HepG2 (cell line): ENCODE data around the gene RARG. TPM values are rescaled to one million over a fixed set of nuclear protein-coding genes. Genes with fewer than 3 reads are reported as not detected.

Experiments
- ATRX ChIP-seq: sonication (generic); formaldehyde crosslinking; IDR thresholded peaks from 2 replicates; pipeline ENCODE4 v1.4.0; 2020; ENCODE audit warnings: missing genetic modification reagents, borderline replicate concordance
- FOSL1 ChIP-seq: sonication (generic); formaldehyde crosslinking; IDR thresholded peaks from 2 replicates; pipeline ENCODE4 v1.9.0; 2021; ENCODE audit warnings: missing genetic modification reagents, borderline replicate concordance
- HDAC1 ChIP-seq: sonication (generic); formaldehyde crosslinking; IDR thresholded peaks from 2 replicates; pipeline ENCODE4 v1.5.1; 2020; ENCODE audit warnings: mild to moderate bottlenecking, missing genetic modification reagents
- HHEX ChIP-seq: IDR thresholded peaks from 2 replicates; pipeline ENCODE4 v1.6.1; 2016; ENCODE audit warnings: control low read depth
- HNF4A ChIP-seq: sonication (generic); formaldehyde crosslinking; IDR thresholded peaks from 2 replicates; pipeline ENCODE4 v1.4.0; 2020; ENCODE audit warnings: missing genetic modification reagents
- KDM3A ChIP-seq: IDR thresholded peaks from 2 replicates; pipeline ENCODE4 v1.6.1; 2018; ENCODE audit warnings: low read depth, missing compliant biosample characterization
- MED1 ChIP-seq: sonication (generic); formaldehyde crosslinking; IDR thresholded peaks from 2 replicates; pipeline ENCODE4 v1.4.0; 2020; ENCODE audit warnings: missing genetic modification reagents
- NBN ChIP-seq: fragments of 450-650 bp; conservative IDR thresholded peaks from 2 replicates; pipeline ENCODE4 v1.6.1; 2017
- NRL ChIP-seq: sonication (generic); formaldehyde crosslinking; IDR thresholded peaks from 2 replicates; pipeline ENCODE4 v1.5.0; 2020; ENCODE audit warnings: missing genetic modification reagents, mild to moderate bottlenecking, moderate library complexity, borderline replicate concordance
- RFX3 ChIP-seq: IDR thresholded peaks from 2 replicates; pipeline ENCODE4 v1.6.1; 2016; ENCODE audit warnings: missing biosample characterization, missing genetic modification reagents
- SIN3B ChIP-seq: fragments of 150-350 bp; IDR thresholded peaks from 2 replicates; pipeline ENCODE4 v1.6.1; 2014; ENCODE audit warnings: low read length
- TAF1 ChIP-seq: sonication (generic); formaldehyde crosslinking; IDR thresholded peaks from 2 replicates; pipeline ENCODE4 v1.4.0; 2020; ENCODE audit warnings: missing genetic modification reagents
- TBL1XR1 ChIP-seq: fragments of 150-350 bp; IDR thresholded peaks from 2 replicates; pipeline ENCODE4 v1.6.1; 2014; ENCODE audit warnings: borderline replicate concordance, low read length; ENCODE audit not compliant: partially characterized antibody
- TOE1 ChIP-seq: sonication (generic); formaldehyde crosslinking; IDR thresholded peaks from 2 replicates; pipeline ENCODE4 v1.4.0; 2020; ENCODE audit warnings: mild to moderate bottlenecking, missing genetic modification reagents
- ZBTB8A ChIP-seq: sonication (generic); formaldehyde crosslinking; IDR thresholded peaks from 2 replicates; pipeline ENCODE4 v1.4.0; 2020; ENCODE audit warnings: mild to moderate bottlenecking, low read depth, missing genetic modification reagents, borderline replicate concordance
- ZFP36L1 ChIP-seq: sonication (generic); formaldehyde crosslinking; IDR thresholded peaks from 2 replicates; pipeline ENCODE4 v1.8.0; 2022; ENCODE audit warnings: mild to moderate bottlenecking, missing genetic modification reagents, moderate library complexity
- ZFP90 ChIP-seq: sonication (generic); formaldehyde crosslinking; IDR thresholded peaks from 2 replicates; pipeline ENCODE4 v1.8.0; 2022; ENCODE audit warnings: missing genetic modification reagents, mild to moderate bottlenecking, inconsistent platforms, borderline replicate concordance
- ZNF354B ChIP-seq: sonication (generic); formaldehyde crosslinking; IDR thresholded peaks from 2 replicates; pipeline ENCODE4 v1.8.0; 2022; ENCODE audit warnings: mild to moderate bottlenecking, missing genetic modification reagents
- ZNF577 ChIP-seq: sonication (generic); formaldehyde crosslinking; IDR thresholded peaks from 2 replicates; pipeline ENCODE4 v1.4.0; 2020; ENCODE audit warnings: mild to moderate bottlenecking, low read depth, missing genetic modification reagents, borderline replicate concordance
- ZNF615 ChIP-seq: sonication (generic); formaldehyde crosslinking; IDR thresholded peaks from 2 replicates; pipeline ENCODE4 v1.5.0; 2020; ENCODE audit warnings: mild to moderate bottlenecking, missing genetic modification reagents, borderline replicate concordance
- polyA plus RNA-seq, 8 experiments: library from polyadenylated mRNA; depleted of rRNA in 3 of 8; stranded (reverse) in 7 of 8; unstranded in 1 of 8; fragments of >200 nt; fragmentation: Illumina TruSeq in 4 of 8; extraction: Trizol in 4 of 8; gene quantifications; 2 replicates each; pipeline versions ENCODE4 v1.2.1 to v1.2.3, GENCODE V29; 2011 to 2016; ENCODE audit warnings: low read depth in 4 of 8, missing spikeins in 1 of 8, mixed read lengths in 1 of 8; ENCODE audit not compliant: insufficient read depth in 1 of 8
- total RNA-seq, 5 experiments: library from RNA; depleted of rRNA; stranded (reverse); fragments of >200 nt; fragmentation: Illumina TruSeq; extraction: Trizol; gene quantifications; 2 replicates each; pipeline ENCODE4 v1.2.3, GENCODE V29; 2016; ENCODE audit warnings: low read depth in 1 of 5
- TF ChIP-seq, protein P1 (sequence below): IDR thresholded peaks from 2 replicates; pipeline ENCODE4 v1.4.0; 2020; ENCODE audit warnings: mild to moderate bottlenecking, missing genetic modification reagents
- TF ChIP-seq, protein P2 (sequence below): sonication (generic); formaldehyde crosslinking; IDR thresholded peaks from 2 replicates; pipeline ENCODE4 v1.8.1; 2022; ENCODE audit warnings: low read depth, mild to moderate bottlenecking, missing genetic modification reagents
- TF ChIP-seq, protein P3 (sequence below): sonication (generic); formaldehyde crosslinking; IDR thresholded peaks from 2 replicates; pipeline ENCODE4 v1.4.0; 2020; ENCODE audit warnings: missing genetic modification reagents

Gene RARG
- total and polyA plus RNA-seq, 2 of the 13 experiments (the other 11 are each of a cell fraction or from before 2014, with no cell fraction given): 0.77 to 1.5 TPM

DNA sequence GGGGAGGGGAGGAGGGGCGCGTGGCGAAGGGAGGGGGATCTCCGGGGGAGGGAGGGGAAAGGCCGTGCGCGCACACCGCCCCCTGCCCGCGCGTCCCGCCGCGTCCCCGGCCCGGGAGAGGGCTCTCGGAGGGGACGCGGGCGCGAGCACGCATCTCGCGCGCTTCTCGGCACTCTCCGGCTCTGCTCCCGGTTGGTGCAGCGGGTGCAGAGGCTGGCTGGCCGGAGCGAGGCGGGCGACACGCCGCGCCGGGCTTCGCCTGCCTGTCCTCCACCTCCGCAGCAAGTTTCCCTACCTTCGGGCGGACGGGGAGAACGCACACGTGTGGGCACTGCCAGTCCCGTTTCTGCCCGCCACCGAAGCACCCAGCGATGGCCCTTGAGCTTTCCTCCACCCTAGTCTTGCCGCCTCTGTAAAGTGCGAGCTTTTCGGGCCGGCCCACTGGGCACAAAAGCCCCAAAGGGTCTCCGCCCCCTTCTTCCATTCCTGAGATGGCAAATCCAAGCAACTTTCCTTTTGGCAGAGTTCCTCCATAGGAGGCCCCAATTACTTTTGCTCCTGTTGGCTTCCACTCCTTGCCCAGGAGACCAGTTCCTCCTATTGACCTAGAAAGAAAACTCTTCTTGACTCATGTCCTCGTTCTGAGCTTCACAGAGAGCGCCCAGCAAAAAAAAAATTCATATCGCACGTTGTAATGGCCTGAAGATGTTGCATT, 50.9 kb downstream of the RARG start (continued):
- TF ChIP-seq NBN (no peak), HNF4A (CRISPR knock-in tag) (no peak), HDAC1 (CRISPR knock-in tag) (peak; percentile 39), ZNF354B (CRISPR knock-in tag) (no peak), MED1 (CRISPR knock-in tag) (no peak), ZNF615 (CRISPR knock-in tag) (no peak), ZBTB8A (CRISPR knock-in tag) (no peak), TAF1 (CRISPR knock-in tag) (no peak), ZFP90 (CRISPR knock-in tag) (no peak), ZNF577 (no peak), SIN3B (no peak), ZFP36L1 (CRISPR knock-in tag) (0 out of 2 replicates have a peak, but pooled peaks have one; percentile 4), RFX3 (CRISPR knock-in tag) (no peak), HHEX (CRISPR knock-in tag) (no peak), ATRX (CRISPR knock-in tag) (no peak), KDM3A (CRISPR knock-in tag) (no peak), NRL (CRISPR knock-in tag) (no peak), TOE1 (CRISPR knock-in tag) (no peak), FOSL1 (CRISPR knock-in tag) (no peak), TBL1XR1 (no peak)
- TF ChIP-seq, protein P1, sequence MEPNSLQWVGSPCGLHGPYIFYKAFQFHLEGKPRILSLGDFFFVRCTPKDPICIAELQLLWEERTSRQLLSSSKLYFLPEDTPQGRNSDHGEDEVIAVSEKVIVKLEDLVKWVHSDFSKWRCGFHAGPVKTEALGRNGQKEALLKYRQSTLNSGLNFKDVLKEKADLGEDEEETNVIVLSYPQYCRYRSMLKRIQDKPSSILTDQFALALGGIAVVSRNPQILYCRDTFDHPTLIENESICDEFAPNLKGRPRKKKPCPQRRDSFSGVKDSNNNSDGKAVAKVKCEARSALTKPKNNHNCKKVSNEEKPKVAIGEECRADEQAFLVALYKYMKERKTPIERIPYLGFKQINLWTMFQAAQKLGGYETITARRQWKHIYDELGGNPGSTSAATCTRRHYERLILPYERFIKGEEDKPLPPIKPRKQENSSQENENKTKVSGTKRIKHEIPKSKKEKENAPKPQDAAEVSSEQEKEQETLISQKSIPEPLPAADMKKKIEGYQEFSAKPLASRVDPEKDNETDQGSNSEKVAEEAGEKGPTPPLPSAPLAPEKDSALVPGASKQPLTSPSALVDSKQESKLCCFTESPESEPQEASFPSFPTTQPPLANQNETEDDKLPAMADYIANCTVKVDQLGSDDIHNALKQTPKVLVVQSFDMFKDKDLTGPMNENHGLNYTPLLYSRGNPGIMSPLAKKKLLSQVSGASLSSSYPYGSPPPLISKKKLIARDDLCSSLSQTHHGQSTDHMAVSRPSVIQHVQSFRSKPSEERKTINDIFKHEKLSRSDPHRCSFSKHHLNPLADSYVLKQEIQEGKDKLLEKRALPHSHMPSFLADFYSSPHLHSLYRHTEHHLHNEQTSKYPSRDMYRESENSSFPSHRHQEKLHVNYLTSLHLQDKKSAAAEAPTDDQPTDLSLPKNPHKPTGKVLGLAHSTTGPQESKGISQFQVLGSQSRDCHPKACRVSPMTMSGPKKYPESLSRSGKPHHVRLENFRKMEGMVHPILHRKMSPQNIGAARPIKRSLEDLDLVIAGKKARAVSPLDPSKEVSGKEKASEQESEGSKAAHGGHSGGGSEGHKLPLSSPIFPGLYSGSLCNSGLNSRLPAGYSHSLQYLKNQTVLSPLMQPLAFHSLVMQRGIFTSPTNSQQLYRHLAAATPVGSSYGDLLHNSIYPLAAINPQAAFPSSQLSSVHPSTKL: 0 out of 2 replicates have a peak, but pooled peaks have one; percentile 3
- TF ChIP-seq, protein P2, sequence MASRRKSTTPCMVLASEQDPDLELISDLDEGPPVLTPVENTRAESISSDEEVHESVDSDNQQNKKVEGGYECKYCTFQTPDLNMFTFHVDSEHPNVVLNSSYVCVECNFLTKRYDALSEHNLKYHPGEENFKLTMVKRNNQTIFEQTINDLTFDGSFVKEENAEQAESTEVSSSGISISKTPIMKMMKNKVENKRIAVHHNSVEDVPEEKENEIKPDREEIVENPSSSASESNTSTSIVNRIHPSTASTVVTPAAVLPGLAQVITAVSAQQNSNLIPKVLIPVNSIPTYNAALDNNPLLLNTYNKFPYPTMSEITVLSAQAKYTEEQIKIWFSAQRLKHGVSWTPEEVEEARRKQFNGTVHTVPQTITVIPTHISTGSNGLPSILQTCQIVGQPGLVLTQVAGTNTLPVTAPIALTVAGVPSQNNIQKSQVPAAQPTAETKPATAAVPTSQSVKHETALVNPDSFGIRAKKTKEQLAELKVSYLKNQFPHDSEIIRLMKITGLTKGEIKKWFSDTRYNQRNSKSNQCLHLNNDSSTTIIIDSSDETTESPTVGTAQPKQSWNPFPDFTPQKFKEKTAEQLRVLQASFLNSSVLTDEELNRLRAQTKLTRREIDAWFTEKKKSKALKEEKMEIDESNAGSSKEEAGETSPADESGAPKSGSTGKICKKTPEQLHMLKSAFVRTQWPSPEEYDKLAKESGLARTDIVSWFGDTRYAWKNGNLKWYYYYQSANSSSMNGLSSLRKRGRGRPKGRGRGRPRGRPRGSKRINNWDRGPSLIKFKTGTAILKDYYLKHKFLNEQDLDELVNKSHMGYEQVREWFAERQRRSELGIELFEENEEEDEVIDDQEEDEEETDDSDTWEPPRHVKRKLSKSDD: no peak; the same call in 1 of the 2 replicates
- TF ChIP-seq, protein P3, sequence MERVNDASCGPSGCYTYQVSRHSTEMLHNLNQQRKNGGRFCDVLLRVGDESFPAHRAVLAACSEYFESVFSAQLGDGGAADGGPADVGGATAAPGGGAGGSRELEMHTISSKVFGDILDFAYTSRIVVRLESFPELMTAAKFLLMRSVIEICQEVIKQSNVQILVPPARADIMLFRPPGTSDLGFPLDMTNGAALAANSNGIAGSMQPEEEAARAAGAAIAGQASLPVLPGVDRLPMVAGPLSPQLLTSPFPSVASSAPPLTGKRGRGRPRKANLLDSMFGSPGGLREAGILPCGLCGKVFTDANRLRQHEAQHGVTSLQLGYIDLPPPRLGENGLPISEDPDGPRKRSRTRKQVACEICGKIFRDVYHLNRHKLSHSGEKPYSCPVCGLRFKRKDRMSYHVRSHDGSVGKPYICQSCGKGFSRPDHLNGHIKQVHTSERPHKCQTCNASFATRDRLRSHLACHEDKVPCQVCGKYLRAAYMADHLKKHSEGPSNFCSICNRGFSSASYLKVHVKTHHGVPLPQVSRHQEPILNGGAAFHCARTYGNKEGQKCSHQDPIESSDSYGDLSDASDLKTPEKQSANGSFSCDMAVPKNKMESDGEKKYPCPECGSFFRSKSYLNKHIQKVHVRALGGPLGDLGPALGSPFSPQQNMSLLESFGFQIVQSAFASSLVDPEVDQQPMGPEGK (CRISPR knock-in tag): no peak
